ENCODE data around the gene GRB2. TPM values are rescaled to one million over a fixed set of nuclear protein-coding genes. Genes with fewer than 3 reads are reported as not detected.
A peak's percentile ranks its signal among the peaks of the same experiment; 100 is the strongest.

GRB2 gene
- total RNA-seq, 1 donor from 2014 or later: 181 TPM

- intact Hi-C loops (cut with DNase I): no loop called here
- Histone ChIP-seq H3K4me1 (peaks cover 22% of the 10 kb centered on the region), H3K27ac (no peak overlapping the region), H3K4me3 (no peak overlapping the region), H3K27me3 (ENCODE audit: low read depth) (no peaks in the 10 kb centered on the region), H3K9me3 (no peaks in the 10 kb centered on the region), H3K36me3 (no peaks in the 10 kb centered on the region)
- no peak for TF ChIP-seq CTCF (IDR thresholded peaks at IDR 0.05)
- ATAC-seq: no peak
- DNase-seq: no peak
Observed at GRCh38 chr17:75433218-75433783, 27.8 kb upstream of the GRB2 start.

GRCh38 chr17:75430159-75430974 lies 24.9 kb upstream of the GRB2 start:
- no peak overlapping the region for H3K4me3 ChIP-seq
- no peak for DNase-seq
- peak; percentile 53 to 58 for ATAC-seq
- intact Hi-C loops (cut with DNase I): no loop called here
- H3K9me3 ChIP-seq: no peaks in the 10 kb centered on the region
- no peaks in the 10 kb centered on the region for H3K36me3 ChIP-seq
- H3K27ac ChIP-seq: peak overlapping the region; percentile 46
- peaks cover 30% of the 10 kb centered on the region for H3K4me1 ChIP-seq
- H3K27me3 ChIP-seq (ENCODE audit: low read depth): no peaks in the 10 kb centered on the region
- no peak for TF ChIP-seq CTCF (IDR thresholded peaks at IDR 0.05)

- Histone ChIP-seq H3K4me1 (peaks cover 30% of the 10 kb centered on the region), H3K27me3 (ENCODE audit: low read depth) (no peaks in the 10 kb centered on the region), H3K9me3 (no peaks in the 10 kb centered on the region), H3K27ac (peak overlapping the region; percentile 42), H3K36me3 (no peaks in the 10 kb centered on the region), H3K4me3 (no peak overlapping the region)
- DNase-seq (no peak), ATAC-seq (no peak)
- intact Hi-C loops (cut with DNase I): no loop called here
- no peak for TF ChIP-seq CTCF (IDR thresholded peaks at IDR 0.05)
Observed at GRCh38 chr17:75428543-75429469, 23.3 kb upstream of the GRB2 start.

GRCh38 chr17:75418531-75418930 lies 13.1 kb upstream of the GRB2 start:
- Histone ChIP-seq H3K27ac (no peak overlapping the region), H3K4me3 (no peak overlapping the region), H3K36me3 (no peaks in the 10 kb centered on the region), H3K9me3 (no peaks in the 10 kb centered on the region), H3K4me1 (no peaks in the 10 kb centered on the region), H3K27me3 (ENCODE audit: low read depth) (no peaks in the 10 kb centered on the region)
- TF ChIP-seq CTCF (IDR thresholded peaks at IDR 0.05): no peak
- DNase-seq (no peak), ATAC-seq (no peak)
- intact Hi-C loops (cut with DNase I): no loop called here

- TF ChIP-seq CTCF (IDR thresholded peaks at IDR 0.05): no peak
- Histone ChIP-seq H3K4me3 (no peak overlapping the region), H3K4me1 (peaks cover 9% of the 10 kb centered on the region), H3K9me3 (no peaks in the 10 kb centered on the region), H3K36me3 (no peaks in the 10 kb centered on the region), H3K27me3 (ENCODE audit: low read depth) (no peaks in the 10 kb centered on the region), H3K27ac (no peak overlapping the region)
- intact Hi-C loops (cut with DNase I): no loop called here
- ATAC-seq (no peak), DNase-seq (no peak)
Observed at GRCh38 chr17:75417054-75417580, 11.6 kb upstream of the GRB2 start.
